ENCODE measurements around the gene BSND.

GRCh38 chr1:54989968-54990810, 8.5 kb upstream of the BSND start:
- no peak for TF ChIP-seq CTCF (IDR thresholded peaks at IDR 0.05)
- TF ChIP-seq POLR2A (IDR thresholded peaks at IDR 0.05), result no peak

Data from esophagus squamous epithelium (tissue), 4 donors.